NCI-H146 treated with DMSO at 0.1 percent for 48 hours (cell line): Measurements from ENCODE around the gene ALDH3A1.

Source experiments
- DNase-seq: peaks from one replicate; lab custom pipeline; 2025; ENCODE audit not compliant: unreplicated experiment; lab: John Stamatoyannopoulos, UW

ALDH3A1 gene

GRCh38 chr17:19760746-19761145 is 12.6 kb upstream of the ALDH3A1 start:
- no peak for DNase-seq

GRCh38 chr17:19759568-19760549 is 11.8 kb upstream of the ALDH3A1 start:
- DNase-seq, result no peak

GRCh38 chr17:19757536-19758180 is 9.6 kb upstream of the ALDH3A1 start:
- no peak for DNase-seq

GRCh38 chr17:19756546-19756945 is 8.4 kb upstream of the ALDH3A1 start:
- DNase-seq, result no peak

- no peak for DNase-seq
Observed at GRCh38 chr17:19755821-19756510, 7.9 kb upstream of the ALDH3A1 start.

GRCh38 chr17:19755392-19755791 is 7.3 kb upstream of the ALDH3A1 start:
- DNase-seq, result no peak

- peak; percentile 6 for DNase-seq
Observed at GRCh38 chr17:19753661-19754463, 5.8 kb upstream of the ALDH3A1 start.

GRCh38 chr17:19753051-19753509 is 5.0 kb upstream of the ALDH3A1 start:
- DNase-seq, result no peak

- no peak for DNase-seq
Observed at GRCh38 chr17:19752216-19753050, 4.3 kb upstream of the ALDH3A1 start.

- DNase-seq, result no peak
Observed at GRCh38 chr17:19750835-19751234, 2.7 kb upstream of the ALDH3A1 start.

GRCh38 chr17:19750020-19750572 is 2.0 kb upstream of the ALDH3A1 start:
- DNase-seq, result no peak

GRCh38 chr17:19748807-19749193 is 702 bp upstream of the ALDH3A1 start:
- DNase-seq, result peak; percentile 22

- no peak for DNase-seq
Observed at GRCh38 chr17:19747159-19747719, 859 bp downstream of the ALDH3A1 start.

- no peak for DNase-seq
Observed at GRCh38 chr17:19746517-19746916, 1.6 kb downstream of the ALDH3A1 start.

GRCh38 chr17:19744922-19745757 is 3.0 kb downstream of the ALDH3A1 start:
- peak; percentile 71 for DNase-seq

GRCh38 chr17:19744492-19744891 is 3.6 kb downstream of the ALDH3A1 start:
- DNase-seq, result no peak

- DNase-seq, result no peak
Observed at GRCh38 chr17:19743101-19744100, 4.7 kb downstream of the ALDH3A1 start.
